GM06990 (cell line): ENCODE measurements around the gene LAMTOR3.

Experiments
- DNase-seq: peaks from one replicate; pipeline ENCODE4 v3.0.0-alpha.2; 2011; ENCODE audit not compliant: insufficient read length; ENCODE audit errors: extremely low read depth
- H3K27me3 ChIP-seq: replicated peaks from 2 replicates; pipeline ENCODE4 v1.6.0; 2011; ENCODE audit warnings: low read length; ENCODE audit not compliant: control insufficient read depth, insufficient read depth
- H3K36me3 ChIP-seq: 2 replicates; pipeline ENCODE4 v1.5.1; 2011; ENCODE audit warnings: low read length; ENCODE audit not compliant: control insufficient read depth, insufficient read depth
- H3K4me3 ChIP-seq: replicated peaks from 2 replicates; pipeline ENCODE4 v1.5.1; 2011; ENCODE audit warnings: low read depth, mild to moderate bottlenecking, control low read depth, low read length
- CTCF ChIP-seq: IDR thresholded peaks from 2 replicates; pipeline ENCODE4 v1.5.1; 2011; ENCODE audit warnings: low read length, control low read depth, mild to moderate bottlenecking, inconsistent platforms; ENCODE audit not compliant: insufficient read depth, poor library complexity, severe bottlenecking

The LAMTOR3 gene

GRCh38 chr4:99894161-99894997 is at the start of gene LAMTOR3:
TSS of gene LAMTOR3 (minus strand) at chr4:99894427. CDS start at chr4:99893963, 464 bp downstream.
- no peaks in the 10 kb centered on the region; the same call in 1 of the 2 replicates for H3K36me3 ChIP-seq
- DNase-seq = peak; percentile 87
- TF ChIP-seq CTCF = no peak
- H3K4me3 ChIP-seq = peak within 1 kb of the TSS; percentile 99
- H3K27me3 ChIP-seq = no peaks in the 10 kb centered on the region

GRCh38 chr4:99938243-99938753 is 44.1 kb upstream of the LAMTOR3 start:
- DNase-seq = no peak
- H3K27me3 ChIP-seq = no peaks in the 10 kb centered on the region
- no peak overlapping the region for H3K4me3 ChIP-seq
- H3K36me3 ChIP-seq = no peaks in the 10 kb centered on the region
- TF ChIP-seq CTCF = no peak

GRCh38 chr4:99934891-99935290 is 40.7 kb upstream of the LAMTOR3 start:
- Histone ChIP-seq H3K4me3 (no peak overlapping the region), H3K36me3 (no peaks in the 10 kb centered on the region), H3K27me3 (no peaks in the 10 kb centered on the region)
- no peak for TF ChIP-seq CTCF
- DNase-seq = no peak

- no peak for TF ChIP-seq CTCF
- no peaks in the 10 kb centered on the region for H3K27me3 ChIP-seq
- no peak overlapping the region for H3K4me3 ChIP-seq
- H3K36me3 ChIP-seq = peaks cover 3% of the 10 kb centered on the region
- DNase-seq = no peak
These were observed 33.3 kb upstream of the LAMTOR3 start for GRCh38 chr4:99927566-99927965.

- Histone ChIP-seq H3K4me3 (no peak overlapping the region), H3K27me3 (no peaks in the 10 kb centered on the region), H3K36me3 (peaks cover 13% of the 10 kb centered on the region)
- TF ChIP-seq CTCF = no peak
- DNase-seq = no peak
These were observed 26.9 kb upstream of the LAMTOR3 start for GRCh38 chr4:99921174-99921573.

GRCh38 chr4:99918656-99919055 is 24.4 kb upstream of the LAMTOR3 start:
- DNase-seq = no peak
- TF ChIP-seq CTCF = no peak
- Histone ChIP-seq H3K4me3 (no peak overlapping the region), H3K27me3 (no peaks in the 10 kb centered on the region), H3K36me3 (peaks cover 12% of the 10 kb centered on the region)
